Tibial nerve (tissue), 4 donors: ENCODE data around the gene TAB2.

ENCODE experiments used
- EP300 ChIP-seq, 2 donors: sonication (generic); formaldehyde crosslinking; IDR thresholded peaks; one replicate each; pipeline ENCODE4 v1.6.1; 2017; ENCODE audit warnings: antibody characterized with exemption in 2 of 2, mild to moderate bottlenecking in 1 of 2
- POLR2A ChIP-seq, 2 donors: fragments of 450-650 bp; IDR thresholded peaks; one replicate each; pipeline ENCODE4 v1.6.1; 2017; ENCODE audit warnings: antibody characterized with exemption in 2 of 2, mild to moderate bottlenecking in 2 of 2, moderate library complexity in 2 of 2
- TF ChIP-seq, protein P1 (sequence below), 5 experiments: fragments of 200-600 bp in 3 of 5; fragments of 450-650 bp in 2 of 5; sonication (generic) in 3 of 5; IDR thresholded peaks; one replicate each; pipeline ENCODE4 v1.5.1; 2016 to 2019; ENCODE audit warnings: antibody characterized with exemption in 5 of 5, mild to moderate bottlenecking in 3 of 5, moderate library complexity in 2 of 5

DNA sequence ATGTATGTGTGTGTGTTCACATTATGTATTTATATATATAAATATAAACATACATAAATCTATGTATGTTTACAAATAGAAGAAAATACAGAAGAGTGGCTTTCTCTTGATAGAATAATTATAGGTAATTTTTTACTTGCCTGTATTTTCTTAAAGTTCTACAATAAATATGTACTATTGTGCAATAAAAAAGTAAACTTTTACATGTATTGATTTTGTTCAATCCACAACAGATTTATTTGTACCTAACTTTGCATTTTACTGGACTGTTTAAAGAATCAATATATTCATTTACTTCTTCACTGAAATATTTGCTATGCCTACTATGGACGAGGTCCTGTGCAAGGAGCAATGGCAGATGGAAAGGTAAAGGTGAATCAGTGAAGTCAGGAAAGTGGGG is 14.0 kb upstream of the TAB2 start:
- TF ChIP-seq, protein P1, sequence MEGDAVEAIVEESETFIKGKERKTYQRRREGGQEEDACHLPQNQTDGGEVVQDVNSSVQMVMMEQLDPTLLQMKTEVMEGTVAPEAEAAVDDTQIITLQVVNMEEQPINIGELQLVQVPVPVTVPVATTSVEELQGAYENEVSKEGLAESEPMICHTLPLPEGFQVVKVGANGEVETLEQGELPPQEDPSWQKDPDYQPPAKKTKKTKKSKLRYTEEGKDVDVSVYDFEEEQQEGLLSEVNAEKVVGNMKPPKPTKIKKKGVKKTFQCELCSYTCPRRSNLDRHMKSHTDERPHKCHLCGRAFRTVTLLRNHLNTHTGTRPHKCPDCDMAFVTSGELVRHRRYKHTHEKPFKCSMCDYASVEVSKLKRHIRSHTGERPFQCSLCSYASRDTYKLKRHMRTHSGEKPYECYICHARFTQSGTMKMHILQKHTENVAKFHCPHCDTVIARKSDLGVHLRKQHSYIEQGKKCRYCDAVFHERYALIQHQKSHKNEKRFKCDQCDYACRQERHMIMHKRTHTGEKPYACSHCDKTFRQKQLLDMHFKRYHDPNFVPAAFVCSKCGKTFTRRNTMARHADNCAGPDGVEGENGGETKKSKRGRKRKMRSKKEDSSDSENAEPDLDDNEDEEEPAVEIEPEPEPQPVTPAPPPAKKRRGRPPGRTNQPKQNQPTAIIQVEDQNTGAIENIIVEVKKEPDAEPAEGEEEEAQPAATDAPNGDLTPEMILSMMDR (IDR thresholded peaks at IDR 0.05) = no peak
- TF ChIP-seq POLR2A (IDR thresholded peaks at IDR 0.05) = no peak
- no peak for TF ChIP-seq EP300 (IDR thresholded peaks at IDR 0.05)
